ENCODE results near the gene SLC27A1. TPM values are rescaled to one million over a fixed set of nuclear protein-coding genes. Genes with fewer than 3 reads are reported as not detected.

The SLC27A1 gene
- total RNA-seq: 10 to 100 TPM; 25.3 to 40.7 (median 28.1) TPM

GRCh38 chr19:17470068-17470841 lies at the start of gene SLC27A1:
Gene SLC27A1, plus strand, starts transcription at chr19:17470524. Its CDS starts 17 bp downstream, at chr19:17470541.
- Histone ChIP-seq H3K27ac (peak within 1 kb of the TSS; percentile 82 to 93 (median 83)), H3K4me3 (replicated peaks in 1 of 3) (peak within 1 kb of the TSS; percentile 57 to 71 (median 70)), H3K36me3 (no peaks in the 10 kb centered on the region), H3K9me3 (no peaks in the 10 kb centered on the region), H3K27me3 (no peaks in the 10 kb centered on the region), H3K4me1 (peaks cover 25 to 26% of the 10 kb centered on the region in 2 donors)
- 0 to 1% methylated on average over 11 to 22 of the region's 67 CpGs for WGBS, 2 donors
- DNase-seq: peak; percentile 100
- TF ChIP-seq CTCF (IDR thresholded peaks at IDR 0.05) (no peak), POLR2A (IDR thresholded peaks at IDR 0.05) (no peak)
- intact Hi-C loops (cut with DNase I): loop anchor here (5.0 kb wide), 1 partner anchor 42 kb away; the partner anchor contains the start of gene PGLS

- H3K9me3 ChIP-seq: no peaks in the 10 kb centered on the region
- peaks cover 0 to 8% of the 10 kb centered on the region in 2 donors for H3K36me3 ChIP-seq
- no peak overlapping the region for H3K27ac ChIP-seq
- peaks cover 11% of the 10 kb centered on the region in 2 donors for H3K4me1 ChIP-seq
- DNase-seq: no peak
- no peaks in the 10 kb centered on the region for H3K27me3 ChIP-seq
- intact Hi-C loops (cut with DNase I): no loop called here
- WGBS, 2 donors: 97 to 98% methylated on average over 4 of the region's 4 CpGs
- no peak overlapping the region for H3K4me3 ChIP-seq (replicated peaks in 1 of 3)
- TF ChIP-seq POLR2A (IDR thresholded peaks at IDR 0.05) (no peak), CTCF (IDR thresholded peaks at IDR 0.05) (no peak)
Observed at GRCh38 chr19:17421942-17422341, 48.4 kb upstream of the SLC27A1 start.

DNA sequence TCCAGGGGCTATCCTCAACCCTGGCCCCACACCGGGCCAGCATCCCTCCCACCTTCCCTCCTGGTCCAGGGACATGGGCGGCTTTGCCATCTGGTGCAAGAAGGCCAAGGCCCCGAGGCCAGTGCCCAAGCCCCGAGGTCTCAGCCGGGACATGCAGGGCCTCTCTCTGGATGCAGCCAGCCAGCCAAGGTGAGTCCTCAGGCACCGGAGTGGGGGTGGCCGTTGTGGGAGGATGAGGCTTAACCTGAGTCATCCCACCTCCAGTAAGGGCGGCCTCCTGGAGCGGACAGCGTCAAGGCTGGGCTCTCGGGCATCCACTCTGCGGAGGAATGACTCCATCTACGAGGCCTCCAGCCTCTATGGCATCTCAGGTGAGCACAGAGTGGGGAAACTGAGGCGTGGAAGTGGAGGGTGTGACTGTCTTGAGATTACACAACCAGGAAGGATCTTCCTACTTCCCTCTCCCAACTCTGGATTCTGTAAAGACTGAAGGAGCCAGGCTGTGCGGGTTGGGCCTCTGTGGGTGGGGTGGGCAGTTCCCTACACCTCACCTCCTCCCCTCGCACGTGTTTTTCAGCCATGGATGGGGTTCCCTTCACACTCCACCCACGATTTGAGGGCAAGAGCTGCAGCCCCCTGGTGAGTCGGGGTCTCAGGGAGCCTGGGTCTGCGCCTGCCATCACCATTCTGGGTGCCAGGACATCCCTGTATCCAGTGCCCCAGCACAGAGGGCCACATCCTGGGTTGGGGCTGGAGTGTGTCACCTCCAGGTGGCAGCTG lies 46.7 kb upstream of the SLC27A1 start:
- H3K4me3 ChIP-seq (replicated peaks in 1 of 3): no peak overlapping the region
- peaks cover 11% of the 10 kb centered on the region in 2 donors for H3K4me1 ChIP-seq
- whole genome bisulfite sequencing, 2 donors: 93 to 98% methylated on average over 13 to 14 of the region's 20 CpGs
- no peak for DNase-seq
- no peaks in the 10 kb centered on the region for H3K9me3 ChIP-seq
- intact Hi-C loops (cut with DNase I): no loop called here
- peaks cover 0 to 8% of the 10 kb centered on the region in 2 donors for H3K36me3 ChIP-seq
- no peaks in the 10 kb centered on the region for H3K27me3 ChIP-seq
- TF ChIP-seq POLR2A (IDR thresholded peaks at IDR 0.05): no peak
- no peak for TF ChIP-seq CTCF (IDR thresholded peaks at IDR 0.05)
- no peak overlapping the region for H3K27ac ChIP-seq

DNA sequence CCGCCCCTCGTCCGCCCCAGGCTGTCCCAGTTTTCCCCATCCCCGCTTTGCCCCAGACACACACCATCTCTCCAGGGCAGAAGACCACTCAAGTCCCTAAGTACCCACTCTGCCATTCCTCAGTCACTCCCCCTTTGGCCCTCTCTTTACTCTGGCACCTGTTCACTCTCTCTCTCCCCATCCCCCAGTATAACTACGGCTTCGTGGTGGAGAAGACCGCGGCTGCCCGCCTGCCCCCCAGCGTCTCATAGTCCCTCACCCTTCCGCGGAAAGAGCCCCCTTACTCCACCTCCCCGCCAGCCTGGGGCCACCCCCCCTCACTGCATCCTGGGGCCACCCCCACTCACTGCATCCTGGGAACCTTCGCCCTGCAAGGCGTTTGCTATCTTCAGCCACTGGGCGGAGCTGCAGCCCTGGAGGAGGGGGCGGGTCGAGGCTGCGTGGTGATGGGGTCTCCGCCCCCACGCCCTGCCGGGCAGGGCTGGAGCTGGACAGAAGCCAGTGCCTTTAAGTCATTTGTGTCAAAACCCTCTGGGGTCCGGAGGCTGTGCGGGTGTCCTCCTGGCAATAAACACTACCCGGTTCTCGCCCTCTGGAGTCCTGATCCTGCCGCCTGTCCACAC lies 45.5 kb upstream of the SLC27A1 start:
- intact Hi-C loops (cut with DNase I): no loop called here
- Histone ChIP-seq H3K9me3 (no peaks in the 10 kb centered on the region), H3K27me3 (no peaks in the 10 kb centered on the region), H3K27ac (no peak overlapping the region), H3K36me3 (peaks cover 0 to 8% of the 10 kb centered on the region in 2 donors), H3K4me3 (replicated peaks in 1 of 3) (no peak overlapping the region), H3K4me1 (peaks cover 6 to 18% of the 10 kb centered on the region in 2 donors)
- 42 to 48% methylated on average over 16 to 18 of the region's 27 CpGs for WGBS, 2 donors
- DNase-seq: peak; percentile 33 to 35
- no peak for TF ChIP-seq POLR2A (IDR thresholded peaks at IDR 0.05)
- peak in 3 of 6 experiments; percentile 8 to 31 (median 30) for TF ChIP-seq CTCF (IDR thresholded peaks at IDR 0.05)
